ENCODE measurements around the gene STK39.
"Not testable (repeated sequence)": the region's sequence is repeated elsewhere in the genome, so short reads cannot be mapped to it uniquely, and the experiment has no call there.

Gene STK39

GRCh38 chr2:168081452-168081851, 165.9 kb downstream of the STK39 start:
- not testable (repeated sequence) for DNase-seq

GRCh38 chr2:168079236-168079635, 168.2 kb downstream of the STK39 start:
- DNase-seq = no peak

- no peak for DNase-seq
These were observed 170.7 kb downstream of the STK39 start for GRCh38 chr2:168076731-168077130.

- DNase-seq = no peak
These were observed 171.9 kb downstream of the STK39 start for GRCh38 chr2:168075446-168075845.

GRCh38 chr2:168072626-168073303, 174.6 kb downstream of the STK39 start:
- no peak for DNase-seq

GRCh38 chr2:168064011-168064998, 183.1 kb downstream of the STK39 start:
- DNase-seq = no peak

GRCh38 chr2:168062936-168063335, 184.5 kb downstream of the STK39 start:
- no peak for DNase-seq

GRCh38 chr2:168062054-168062453, 185.3 kb downstream of the STK39 start:
- DNase-seq = no peak

- no peak for DNase-seq
These were observed 186.2 kb downstream of the STK39 start for GRCh38 chr2:168060986-168061750.

GRCh38 chr2:168059758-168060157, 187.6 kb downstream of the STK39 start:
- DNase-seq = no peak

GRCh38 chr2:168058675-168059074, 188.7 kb downstream of the STK39 start:
- no peak for DNase-seq

GRCh38 chr2:168056242-168056787, 191.1 kb downstream of the STK39 start:
- DNase-seq = no peak

- DNase-seq = no peak
These were observed 192.7 kb downstream of the STK39 start for GRCh38 chr2:168054657-168055056.

GRCh38 chr2:168053676-168054075, 193.7 kb downstream of the STK39 start:
- no peak for DNase-seq

- no peak for DNase-seq
These were observed 194.6 kb downstream of the STK39 start for GRCh38 chr2:168052773-168053172.

- DNase-seq = no peak
These were observed 197.0 kb downstream of the STK39 start for GRCh38 chr2:168050377-168050776.

GRCh38 chr2:168049609-168050008, 197.8 kb downstream of the STK39 start:
- no peak for DNase-seq

- DNase-seq = no peak
These were observed 200.2 kb downstream of the STK39 start for GRCh38 chr2:168047091-168047690.

GRCh38 chr2:168044579-168044978, 202.8 kb downstream of the STK39 start:
- no peak for DNase-seq

GRCh38 chr2:168044176-168044575, 203.2 kb downstream of the STK39 start:
- no peak for DNase-seq

- not testable (repeated sequence) for DNase-seq
These were observed 205.1 kb downstream of the STK39 start for GRCh38 chr2:168042127-168042824.

- DNase-seq = no peak
These were observed 207.5 kb downstream of the STK39 start for GRCh38 chr2:168039881-168040280.
